Measurements from ENCODE around the gene COQ2.

- TF ChIP-seq CTCF (conservative IDR thresholded peaks at IDR 0.05; ENCODE audit: low read depth in 2 of 2) (no peak), EZH2 (IDR thresholded peaks at IDR 0.05; ENCODE audit: low read depth, unreplicated experiment) (no peak), POLR2AphosphoS5 (IDR thresholded peaks at IDR 0.05; ENCODE audit: low read depth) (no peak), EZH2phosphoT487 (IDR thresholded peaks at IDR 0.05; ENCODE audit: unreplicated experiment) (no peak), JUNB (IDR thresholded peaks at IDR 0.05; ENCODE audit: unreplicated experiment) (no peak), ZNF114 (CRISPR knock-in tag; IDR thresholded peaks at IDR 0.05) (no peak), CREB1 (CRISPR knock-in tag; IDR thresholded peaks at IDR 0.05; ENCODE audit: low read depth) (no peak), STAT1 (IDR thresholded peaks at IDR 0.05; ENCODE audit: unreplicated experiment) (no peak), NANOG (IDR thresholded peaks at IDR 0.05; ENCODE audit: borderline replicate concordance) (no peak), ZNF331 (CRISPR knock-in tag; IDR thresholded peaks at IDR 0.05; ENCODE audit: low read depth) (no peak), ETS1 (IDR thresholded peaks at IDR 0.05) (no peak)
- TF ChIP-seq, protein P1, sequence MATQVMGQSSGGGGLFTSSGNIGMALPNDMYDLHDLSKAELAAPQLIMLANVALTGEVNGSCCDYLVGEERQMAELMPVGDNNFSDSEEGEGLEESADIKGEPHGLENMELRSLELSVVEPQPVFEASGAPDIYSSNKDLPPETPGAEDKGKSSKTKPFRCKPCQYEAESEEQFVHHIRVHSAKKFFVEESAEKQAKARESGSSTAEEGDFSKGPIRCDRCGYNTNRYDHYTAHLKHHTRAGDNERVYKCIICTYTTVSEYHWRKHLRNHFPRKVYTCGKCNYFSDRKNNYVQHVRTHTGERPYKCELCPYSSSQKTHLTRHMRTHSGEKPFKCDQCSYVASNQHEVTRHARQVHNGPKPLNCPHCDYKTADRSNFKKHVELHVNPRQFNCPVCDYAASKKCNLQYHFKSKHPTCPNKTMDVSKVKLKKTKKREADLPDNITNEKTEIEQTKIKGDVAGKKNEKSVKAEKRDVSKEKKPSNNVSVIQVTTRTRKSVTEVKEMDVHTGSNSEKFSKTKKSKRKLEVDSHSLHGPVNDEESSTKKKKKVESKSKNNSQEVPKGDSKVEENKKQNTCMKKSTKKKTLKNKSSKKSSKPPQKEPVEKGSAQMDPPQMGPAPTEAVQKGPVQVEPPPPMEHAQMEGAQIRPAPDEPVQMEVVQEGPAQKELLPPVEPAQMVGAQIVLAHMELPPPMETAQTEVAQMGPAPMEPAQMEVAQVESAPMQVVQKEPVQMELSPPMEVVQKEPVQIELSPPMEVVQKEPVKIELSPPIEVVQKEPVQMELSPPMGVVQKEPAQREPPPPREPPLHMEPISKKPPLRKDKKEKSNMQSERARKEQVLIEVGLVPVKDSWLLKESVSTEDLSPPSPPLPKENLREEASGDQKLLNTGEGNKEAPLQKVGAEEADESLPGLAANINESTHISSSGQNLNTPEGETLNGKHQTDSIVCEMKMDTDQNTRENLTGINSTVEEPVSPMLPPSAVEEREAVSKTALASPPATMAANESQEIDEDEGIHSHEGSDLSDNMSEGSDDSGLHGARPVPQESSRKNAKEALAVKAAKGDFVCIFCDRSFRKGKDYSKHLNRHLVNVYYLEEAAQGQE (IDR thresholded peaks at IDR 0.05; ENCODE audit: unreplicated experiment): no peak
Observed at GRCh38 chr4:83261307-83261706, 23.3 kb downstream of the COQ2 start.
